GM13976 (cell line): ENCODE results near the gene CACNA2D3.

Experiments used
- DNase-seq: peaks from one replicate; pipeline ENCODE4 v3.0.0; 2012; ENCODE audit warnings: low spot score
- CTCF ChIP-seq: IDR thresholded peaks from 2 replicates; pipeline ENCODE4 v1.5.1; 2012; ENCODE audit warnings: borderline replicate concordance, mild to moderate bottlenecking; ENCODE audit not compliant: insufficient read depth; ENCODE audit errors: extremely low read depth, missing control alignments, control extremely low read depth
- in situ Hi-C: fragments of 300-500 bp; cut with MboI; formaldehyde crosslinking; loops from one replicate; pipeline ENCODE4 v1.12.0; 2022; ENCODE audit warnings: low sequenced_read_pairs, mixed read lengths, inconsistent platforms; ENCODE audit not compliant: unreplicated experiment

CACNA2D3 gene

DNA sequence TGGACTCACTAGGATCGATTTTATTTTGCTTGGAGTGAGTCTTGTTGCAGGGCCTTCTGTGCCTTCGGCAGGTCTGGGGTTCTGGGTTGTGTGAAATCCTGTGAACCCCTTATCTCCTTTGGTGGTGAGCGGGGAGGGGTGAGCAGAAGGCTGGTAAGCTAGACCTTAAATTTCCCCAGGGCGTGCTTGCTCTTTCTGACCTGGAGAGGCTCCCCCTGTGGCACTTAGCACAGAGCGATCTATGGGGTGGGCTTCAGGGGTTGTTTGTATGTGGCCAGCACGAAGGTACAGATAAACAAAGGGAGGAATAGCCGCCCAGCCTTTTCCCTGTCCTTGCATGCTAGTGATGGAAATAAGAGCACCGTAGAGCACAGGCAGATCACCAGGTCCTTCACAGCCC, 11.8 kb downstream of the CACNA2D3 start:
- no peak for TF ChIP-seq CTCF
- in situ Hi-C loops, result no loop called here

DNA sequence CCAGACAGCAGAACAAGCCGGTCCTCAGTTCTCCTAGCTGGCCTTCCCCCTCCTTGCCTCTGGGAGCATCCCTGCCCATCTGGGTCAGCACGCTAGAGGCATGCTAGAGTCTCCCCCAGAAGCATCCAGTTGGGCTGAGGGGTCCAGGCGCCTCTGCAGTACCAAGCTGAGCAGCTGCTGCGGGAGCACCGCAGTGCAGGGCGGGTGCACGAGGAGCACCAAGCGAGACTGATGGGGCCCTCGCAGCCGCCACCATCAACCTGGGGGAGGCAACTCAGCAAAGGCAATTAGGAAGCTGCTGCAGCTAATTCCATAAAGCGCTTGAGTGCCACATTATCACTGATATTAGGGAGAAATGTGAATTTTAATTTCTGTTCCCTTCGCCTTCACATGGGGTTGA, 12.4 kb downstream of the CACNA2D3 start:
- in situ Hi-C loops, result no loop called here
- no peak for TF ChIP-seq CTCF
- no peak for DNase-seq

More for the DNA sequence above, 11.8 kb downstream of the CACNA2D3 start:
- no peak for DNase-seq

- no peak for TF ChIP-seq CTCF
- DNase-seq, result no peak
- in situ Hi-C loops, result no loop called here
Observed at GRCh38 chr3:54137311-54137710, 15.0 kb downstream of the CACNA2D3 start.

DNA sequence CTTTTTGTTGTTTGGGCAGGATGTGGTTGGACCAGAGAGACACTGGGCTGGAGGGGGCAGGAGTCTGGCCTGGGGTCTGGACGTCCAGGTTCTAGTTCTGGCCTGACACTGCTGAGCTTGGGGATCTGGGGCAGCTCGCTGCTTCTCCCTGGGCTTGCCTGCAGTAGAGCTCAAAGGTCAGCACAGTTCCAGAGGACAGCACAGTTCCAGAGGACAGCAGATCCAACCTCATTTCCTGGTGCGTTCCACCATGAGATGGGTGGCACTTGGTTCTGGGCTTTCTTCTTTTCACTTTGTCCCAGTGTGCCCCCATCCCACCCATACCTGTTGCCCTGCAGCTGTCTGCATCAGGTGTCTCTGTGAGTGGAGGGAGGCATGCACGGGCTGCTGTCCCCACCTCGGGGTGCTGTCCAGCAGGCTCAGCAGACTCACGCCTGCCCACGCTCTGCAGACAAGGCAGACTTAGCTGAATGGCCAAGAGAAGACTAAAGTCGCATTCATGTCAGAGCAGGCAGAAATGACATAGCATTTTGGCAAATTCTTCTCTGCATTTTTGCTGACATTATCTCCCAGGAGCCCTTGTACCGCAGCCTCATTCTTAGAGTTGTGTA, 16.7 kb downstream of the CACNA2D3 start:
- TF ChIP-seq CTCF, result no peak
- no peak for DNase-seq
- in situ Hi-C loops, result no loop called here

- DNase-seq, result no peak
- in situ Hi-C loops, result no loop called here
- TF ChIP-seq CTCF, result no peak
Observed at GRCh38 chr3:54139630-54140029, 17.3 kb downstream of the CACNA2D3 start.

- no peak for DNase-seq
- in situ Hi-C loops, result no loop called here
- no peak for TF ChIP-seq CTCF
Observed at GRCh38 chr3:54144284-54144683, 21.9 kb downstream of the CACNA2D3 start.
